ENCODE results near the gene SLC30A3.

SLC30A3 gene

GRCh38 chr2:27212626-27213471 lies 50.0 kb downstream of the SLC30A3 start:
- ChIA-PET CTCF (interaction anchor here (0.5 to 0.7 kb wide), 3 partner anchors 91 to 101 kb away, joined by 3 to 4 read pairs (median 4); no protein-coding TSS in a partner anchor), POLR2A (ENCODE audit: low non-redundant PET) (no interaction called here)
- DNase-seq (ENCODE audit: low spot score), result peak; percentile 20
- H3K27ac ChIP-seq, result peak overlapping the region; percentile 92
- TF ChIP-seq, protein P1, sequence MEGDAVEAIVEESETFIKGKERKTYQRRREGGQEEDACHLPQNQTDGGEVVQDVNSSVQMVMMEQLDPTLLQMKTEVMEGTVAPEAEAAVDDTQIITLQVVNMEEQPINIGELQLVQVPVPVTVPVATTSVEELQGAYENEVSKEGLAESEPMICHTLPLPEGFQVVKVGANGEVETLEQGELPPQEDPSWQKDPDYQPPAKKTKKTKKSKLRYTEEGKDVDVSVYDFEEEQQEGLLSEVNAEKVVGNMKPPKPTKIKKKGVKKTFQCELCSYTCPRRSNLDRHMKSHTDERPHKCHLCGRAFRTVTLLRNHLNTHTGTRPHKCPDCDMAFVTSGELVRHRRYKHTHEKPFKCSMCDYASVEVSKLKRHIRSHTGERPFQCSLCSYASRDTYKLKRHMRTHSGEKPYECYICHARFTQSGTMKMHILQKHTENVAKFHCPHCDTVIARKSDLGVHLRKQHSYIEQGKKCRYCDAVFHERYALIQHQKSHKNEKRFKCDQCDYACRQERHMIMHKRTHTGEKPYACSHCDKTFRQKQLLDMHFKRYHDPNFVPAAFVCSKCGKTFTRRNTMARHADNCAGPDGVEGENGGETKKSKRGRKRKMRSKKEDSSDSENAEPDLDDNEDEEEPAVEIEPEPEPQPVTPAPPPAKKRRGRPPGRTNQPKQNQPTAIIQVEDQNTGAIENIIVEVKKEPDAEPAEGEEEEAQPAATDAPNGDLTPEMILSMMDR (conservative IDR thresholded peaks at IDR 0.05; ENCODE audit: low read depth), result no peak

DNA sequence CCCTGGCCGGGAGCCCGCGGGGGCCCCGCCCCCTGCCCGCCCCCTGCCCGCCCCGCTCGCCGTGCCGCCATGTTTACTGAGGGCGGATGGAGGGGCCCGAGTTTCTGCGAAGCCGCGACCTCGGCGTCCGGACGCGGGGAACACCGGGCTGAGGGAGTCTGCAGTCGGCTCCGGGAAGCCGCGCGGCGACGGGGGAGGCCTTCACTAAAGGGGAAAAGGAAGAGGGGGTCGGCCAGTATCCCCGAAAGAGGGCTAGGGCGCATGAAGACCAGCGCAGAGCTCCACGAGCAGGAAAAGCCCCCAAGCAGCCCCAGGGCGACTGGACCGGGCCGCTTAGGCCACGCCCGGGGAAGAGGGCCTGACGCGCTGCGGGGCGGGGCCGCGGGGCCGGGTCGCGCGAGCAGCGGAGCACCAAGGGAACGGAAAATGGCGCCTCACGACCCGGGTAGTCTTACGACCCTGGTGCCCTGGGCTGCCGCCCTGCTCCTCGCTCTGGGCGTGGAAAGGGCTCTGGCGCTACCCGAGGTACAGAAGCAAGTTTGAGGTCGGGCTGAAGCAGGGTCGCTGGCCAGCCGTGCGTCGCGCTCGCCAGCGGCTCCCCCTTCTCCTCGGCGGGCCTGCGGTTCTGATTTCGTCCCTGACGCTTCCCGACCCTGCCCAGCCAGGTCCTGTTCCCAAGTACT lies 50.8 kb downstream of the SLC30A3 start, which contains the start of the genes ATRAID and SLC5A6:
TSS of gene ATRAID (plus strand) at position 99 of the 683 bp plus-strand sequence. CDS start at position 427, 328 bp downstream.
TSS of gene SLC5A6 (minus strand) at position 326 of the 683 bp plus-strand sequence. CDS start 4,618 bp downstream, outside the sequence.
- CTCF ChIA-PET, result interaction anchor here (0.7 kb wide), 1 partner anchor 102 kb away, joined by 3 read pairs; no protein-coding TSS in a partner anchor

GRCh38 chr2:27211241-27211942 lies 51.5 kb downstream of the SLC30A3 start:
- TF ChIP-seq, protein P1 (conservative IDR thresholded peaks at IDR 0.05; ENCODE audit: low read depth), result no peak
- POLR2A ChIA-PET (ENCODE audit: low non-redundant PET), result interaction anchor here (0.6 kb wide), 1 partner anchor 40 kb away, joined by 3 read pairs; no protein-coding TSS in a partner anchor
- CTCF ChIA-PET, result no interaction called here
- DNase-seq (ENCODE audit: low spot score), result peak; percentile 86
- peak overlapping the region; percentile 92 for H3K27ac ChIP-seq

More for the DNA sequence above, 50.8 kb downstream of the SLC30A3 start, which contains the start of the genes ATRAID and SLC5A6:
- TF ChIP-seq, protein P1 (conservative IDR thresholded peaks at IDR 0.05; ENCODE audit: low read depth), result no peak
- DNase-seq (ENCODE audit: low spot score), result peak; percentile 91
- POLR2A ChIA-PET (ENCODE audit: low non-redundant PET), result interaction anchor here (0.6 kb wide), 1 partner anchor 41 kb away, joined by 3 read pairs; no protein-coding TSS in a partner anchor
- peak within 1 kb of the TSS; percentile 92 for H3K27ac ChIP-seq

- TF ChIP-seq, protein P1 (conservative IDR thresholded peaks at IDR 0.05; ENCODE audit: low read depth), result no peak
- POLR2A ChIA-PET (ENCODE audit: low non-redundant PET), result interaction anchor here (0.6 kb wide), 3 partner anchors 8 to 145 kb away, joined by 3 to 5 read pairs (median 4); no protein-coding TSS in a partner anchor
- DNase-seq (ENCODE audit: low spot score), result no peak
- no peak overlapping the region; the same call in 1 of the 2 replicates for H3K27ac ChIP-seq
- CTCF ChIA-PET, result no interaction called here
Measured at GRCh38 chr2:27209621-27210401, 53.0 kb downstream of the SLC30A3 start.

- POLR2A ChIA-PET (ENCODE audit: low non-redundant PET), result no interaction called here
- CTCF ChIA-PET, result no interaction called here
Measured at GRCh38 chr2:27208486-27209050, 54.3 kb downstream of the SLC30A3 start.

More at GRCh38 chr2:27208486-27209050, 54.3 kb downstream of the SLC30A3 start:
- no peak overlapping the region for H3K27ac ChIP-seq
- DNase-seq (ENCODE audit: low spot score), result no peak
- TF ChIP-seq, protein P1 (conservative IDR thresholded peaks at IDR 0.05; ENCODE audit: low read depth), result no peak
